Body of pancreas (tissue), 4 donors: ENCODE measurements around the gene ADGRL2. TPM values are rescaled to one million over a fixed set of nuclear protein-coding genes. Genes with fewer than 3 reads are reported as not detected.

Source experiments
- ATAC-seq: fragments of 150-250 bp; one replicate; pipeline ENCODE4 v1.9.1; 2016
- DNase-seq, 4 donors: peaks; one replicate each; pipeline ENCODE4 v3.0.0-alpha.2; 2019
- H3K27ac ChIP-seq, 4 donors: fragments of 200-600 bp; sonication (generic); 1 replicate in 3 of 4; 2 replicates in 1 of 4; pipeline versions ENCODE4 v1.5.1 to v1.6.1; 2016 to 2019; ENCODE audit warnings: mild to moderate bottlenecking in 1 of 4, mixed read lengths in 1 of 4, moderate library complexity in 1 of 4
- H3K27me3 ChIP-seq, 2 donors: fragments of 200-600 bp; sonication (generic); one replicate each; pipeline ENCODE4 v1.6.0; 2016; ENCODE audit warnings: mild to moderate bottlenecking in 1 of 2
- H3K36me3 ChIP-seq, 2 donors: fragments of 200-600 bp; sonication (generic); replicated peaks in 1 of 2; 2 replicates each; pipeline ENCODE4 v1.5.1; 2016; ENCODE audit warnings: low read depth in 2 of 2; ENCODE audit not compliant: insufficient read depth in 1 of 2
- H3K4me1 ChIP-seq: fragments of 200-600 bp; sonication (generic); one replicate; pipeline ENCODE4 v1.6.0; 2016
- H3K4me3 ChIP-seq, 2 donors: fragments of 200-600 bp; sonication (generic); 1 replicate in 1 of 2; 2 replicates in 1 of 2; pipeline ENCODE4 v1.5.1; 2016 to 2019
- H3K9me3 ChIP-seq, 3 donors: fragments of 200-600 bp; sonication (generic); 1 replicate in 2 of 3; 2 replicates in 1 of 3; pipeline ENCODE4 v1.5.1; 2016
- CTCF ChIP-seq, 7 experiments: fragments of 450-650 bp in 4 of 7; fragments of 200-600 bp in 3 of 7; sonication (generic) in 3 of 7; IDR thresholded peaks; one replicate each; pipeline ENCODE4 v1.5.1; 2016 to 2019; ENCODE audit warnings: antibody characterized with exemption in 7 of 7
- POLR2A ChIP-seq, 3 donors: fragments of 450-650 bp; IDR thresholded peaks; one replicate each; pipeline ENCODE4 v1.6.1; 2016; ENCODE audit warnings: antibody characterized with exemption in 3 of 3, mild to moderate bottlenecking in 2 of 3
- WGBS, 2 donors: methylation state at CpG; one replicate each; pipeline ENCODE4 v1.1.5; 2017; 5-methylcytosine and 5-hydroxymethylcytosine counted together
- intact Hi-C: fragments of 100-400 bp; cut with DNase I; formaldehyde crosslinking; loops from one replicate; pipeline ENCODE4 v1.15.1; 2023
- total RNA-seq, 2 donors: library from RNA; depleted of rRNA; stranded (reverse); fragments of >200 nt; gene quantifications; one replicate each; pipeline ENCODE4 v1.1.0, GENCODE V29; 2016

Gene ADGRL2
- total RNA-seq, 2 donors from 2014 or later: 11.5 to 25.7 TPM

- no peaks in the 10 kb centered on the region for H3K9me3 ChIP-seq
- H3K27me3 ChIP-seq: no peaks in the 10 kb centered on the region
- intact Hi-C loops: no loop called here
- ATAC-seq (no peak), DNase-seq (no peak)
- H3K36me3 ChIP-seq: peaks cover 0 to 2% of the 10 kb centered on the region in 2 donors
- no peak overlapping the region for H3K27ac ChIP-seq
- TF ChIP-seq POLR2A (IDR thresholded peaks at IDR 0.05) (no peak), CTCF (IDR thresholded peaks at IDR 0.05) (no peak)
- H3K4me3 ChIP-seq: no peak overlapping the region
- WGBS, 2 donors: 53 to 57% methylated on average over 2 of the region's 2 CpGs
- no peaks in the 10 kb centered on the region for H3K4me1 ChIP-seq
These were observed 136.1 kb downstream of the ADGRL2 start for GRCh38 chr1:81936853-81937252.

GRCh38 chr1:81937791-81938450 lies 137.2 kb downstream of the ADGRL2 start:
- DNase-seq (no peak), ATAC-seq (no peak)
- H3K27ac ChIP-seq: no peak overlapping the region
- intact Hi-C loops: no loop called here
- H3K27me3 ChIP-seq: no peaks in the 10 kb centered on the region
- no peak overlapping the region for H3K4me3 ChIP-seq
- WGBS, 2 donors: 86 to 93% methylated on average over 2 of the region's 2 CpGs
- TF ChIP-seq POLR2A (IDR thresholded peaks at IDR 0.05) (no peak), CTCF (IDR thresholded peaks at IDR 0.05) (no peak)
- H3K4me1 ChIP-seq: no peaks in the 10 kb centered on the region
- peaks cover 0 to 2% of the 10 kb centered on the region in 2 donors for H3K36me3 ChIP-seq
- H3K9me3 ChIP-seq: no peaks in the 10 kb centered on the region

DNA sequence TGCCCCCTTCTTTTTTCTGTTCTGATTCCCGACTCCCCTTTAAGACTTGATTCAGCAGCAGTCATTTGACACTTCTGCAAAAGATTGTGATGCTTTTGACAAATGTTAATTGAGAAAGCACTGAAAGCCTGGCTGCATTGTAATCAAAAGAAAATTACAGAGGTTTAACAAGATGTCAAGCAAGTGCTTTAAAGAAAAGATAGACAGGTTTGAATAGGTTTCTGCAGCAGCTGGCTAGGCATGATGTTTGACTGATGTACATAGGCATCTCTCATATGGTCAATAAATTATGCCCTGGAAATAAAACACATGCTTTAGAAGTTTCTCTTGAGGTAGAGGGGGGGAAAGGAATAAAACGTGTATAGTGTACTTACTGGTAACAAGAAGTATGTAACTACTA lies 147.8 kb downstream of the ADGRL2 start:
- Histone ChIP-seq H3K4me1 (no peaks in the 10 kb centered on the region), H3K36me3 (no peaks in the 10 kb centered on the region), H3K4me3 (no peak overlapping the region), H3K27ac (no peak overlapping the region), H3K9me3 (no peaks in the 10 kb centered on the region), H3K27me3 (no peaks in the 10 kb centered on the region)
- TF ChIP-seq CTCF (IDR thresholded peaks at IDR 0.05) (no peak), POLR2A (IDR thresholded peaks at IDR 0.05) (no peak)
- intact Hi-C loops: no loop called here
- 57 to 67% methylated on average over 2 of the region's 2 CpGs for WGBS, 2 donors
- no peak for DNase-seq
- no peak for ATAC-seq

GRCh38 chr1:81949421-81949820 lies 148.7 kb downstream of the ADGRL2 start:
- WGBS, 2 donors: 60 to 62% methylated on average over 4 of the region's 4 CpGs
- TF ChIP-seq POLR2A (IDR thresholded peaks at IDR 0.05) (no peak), CTCF (IDR thresholded peaks at IDR 0.05) (no peak)
- Histone ChIP-seq H3K4me1 (no peaks in the 10 kb centered on the region), H3K9me3 (no peaks in the 10 kb centered on the region), H3K4me3 (no peak overlapping the region), H3K27me3 (no peaks in the 10 kb centered on the region), H3K36me3 (no peaks in the 10 kb centered on the region), H3K27ac (no peak overlapping the region)
- intact Hi-C loops: no loop called here
- ATAC-seq: no peak
- no peak for DNase-seq

DNA sequence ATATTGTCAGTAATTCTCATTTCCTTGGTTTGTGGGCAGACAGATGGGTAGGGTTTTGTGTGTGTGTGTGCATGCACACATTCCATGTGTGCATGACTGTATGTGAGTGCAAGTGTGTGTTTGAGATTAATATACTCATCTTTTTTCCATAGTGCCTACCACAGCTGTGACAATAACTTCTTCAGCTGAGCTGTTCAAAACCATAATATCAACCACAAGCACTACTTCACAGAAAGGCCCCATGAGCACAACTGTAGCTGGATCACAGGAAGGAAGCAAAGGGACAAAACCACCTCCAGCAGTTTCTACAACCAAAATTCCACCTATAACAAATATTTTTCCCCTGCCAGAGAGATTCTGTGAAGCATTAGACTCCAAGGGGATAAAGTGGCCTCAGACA lies 149.3 kb downstream of the ADGRL2 start:
- intact Hi-C loops: no loop called here
- Histone ChIP-seq H3K36me3 (no peaks in the 10 kb centered on the region), H3K27me3 (no peaks in the 10 kb centered on the region), H3K9me3 (no peaks in the 10 kb centered on the region), H3K27ac (no peak overlapping the region), H3K4me3 (no peak overlapping the region), H3K4me1 (no peaks in the 10 kb centered on the region)
- DNase-seq (no peak), ATAC-seq (no peak)
- no peak for TF ChIP-seq CTCF (IDR thresholded peaks at IDR 0.05)
- TF ChIP-seq POLR2A (IDR thresholded peaks at IDR 0.05): no peak
